SK-N-SH (cell line): Measurements from ENCODE around the gene LSS. TPM values are rescaled to one million over a fixed set of nuclear protein-coding genes. Genes with fewer than 3 reads are reported as not detected.

Experiments
- CTCF ChIA-PET: fragments of 300-600, 350-600 bp; formaldehyde crosslinking; extraction: SDS; loops from one replicate; lab custom pipeline; 2021; lab: Yijun Ruan, JAX
- POLR2A ChIA-PET: fragments of 350-600 bp; sonication (Branson Sonifier 250); formaldehyde crosslinking; extraction: SDS; loops from one replicate; lab custom pipeline; 2020; ENCODE audit warnings: antibody characterized with exemption, inconsistent platforms; lab: Yijun Ruan, JAX
- DNase-seq: peaks from one replicate; pipeline ENCODE4 v3.0.0; 2012
- H2AFZ ChIP-seq: fragments of 200-600 bp; sonication (generic); 2 replicates; pipeline ENCODE4 v1.8.1; 2016; ENCODE audit warnings: antibody characterized with exemption, mild to moderate bottlenecking, low read depth
- H3F3A ChIP-seq: fragments of 200-600 bp; sonication (generic); replicated peaks from 2 replicates; pipeline ENCODE3; 2016; ENCODE audit warnings: antibody characterized with exemption, mild to moderate bottlenecking; ENCODE audit not compliant: insufficient read depth
- H3K27ac ChIP-seq, 2 experiments: fragments of 200-500 bp in 1 of 2; fragments of 200-600 bp in 1 of 2; sonication (Bioruptor generic) in 1 of 2; sonication (generic), shearing (Covaris generic) in 1 of 2; 2 replicates each; pipeline versions ENCODE4 v1.5.1 to v1.6.1; 2014 to 2016; ENCODE audit warnings: low read depth in 2 of 2, inconsistent platforms in 1 of 2, low read length in 1 of 2, mild to moderate bottlenecking in 1 of 2, mixed read lengths in 1 of 2
- H3K27me3 ChIP-seq: fragments of 200-600 bp; sonication (generic), shearing (Covaris generic); 2 replicates; pipeline ENCODE4 v1.6.1; 2016; ENCODE audit warnings: mixed run types; ENCODE audit not compliant: insufficient read depth
- H3K36me3 ChIP-seq, 2 experiments: fragments of 200-500 bp in 1 of 2; fragments of 200-600 bp in 1 of 2; sonication (Bioruptor generic) in 1 of 2; sonication (generic) in 1 of 2; replicated peaks in 1 of 2; 2 replicates each; pipeline versions ENCODE3 to v1.5.1; 2014 to 2016; ENCODE audit warnings: low read length in 1 of 2, mild to moderate bottlenecking in 1 of 2; ENCODE audit not compliant: insufficient read depth in 2 of 2, control insufficient read depth in 1 of 2
- H3K4me1 ChIP-seq, 2 experiments: fragments of 200-500 bp in 1 of 2; fragments of 200-600 bp in 1 of 2; sonication (Bioruptor generic) in 1 of 2; sonication (generic), shearing (Covaris generic) in 1 of 2; 2 replicates each; pipeline versions ENCODE4 v1.5.1 to v1.6.1; 2014 to 2016; ENCODE audit warnings: low read depth in 1 of 2, low read length in 1 of 2, mixed run types in 1 of 2; ENCODE audit not compliant: insufficient read depth in 2 of 2, control insufficient read depth in 1 of 2
- H3K4me2 ChIP-seq: fragments of 200-600 bp; sonication (generic), shearing (Covaris generic); 2 replicates; pipeline ENCODE4 v1.6.1; 2017; ENCODE audit warnings: mixed run types
- H3K4me3 ChIP-seq, 2 experiments: fragments of 200-500 bp in 1 of 2; fragments of 200-600 bp in 1 of 2; sonication (Bioruptor generic) in 1 of 2; sonication (generic), shearing (Covaris generic) in 1 of 2; 2 replicates each; pipeline versions ENCODE4 v1.5.1 to v1.8.1; 2014 to 2016; ENCODE audit warnings: low read depth in 2 of 2, inconsistent platforms in 1 of 2, low read length in 1 of 2, mild to moderate bottlenecking in 1 of 2, mixed read lengths in 1 of 2, moderate library complexity in 1 of 2
- H3K79me2 ChIP-seq: fragments of 200-600 bp; sonication (generic); 2 replicates; pipeline ENCODE4 v1.8.1; 2017; ENCODE audit warnings: mild to moderate bottlenecking; ENCODE audit not compliant: insufficient read depth
- H3K9ac ChIP-seq: fragments of 200-600 bp; sonication (generic); 2 replicates; pipeline ENCODE4 v1.6.1; 2017; ENCODE audit warnings: mixed run types
- H3K9me2 ChIP-seq: fragments of 200-600 bp; sonication (generic); 2 replicates; pipeline ENCODE4 v1.6.1; 2017; ENCODE audit warnings: mixed run types
- H3K9me3 ChIP-seq: fragments of 200-600 bp; sonication (generic); 2 replicates; pipeline ENCODE4 v1.6.1; 2017; ENCODE audit warnings: mixed run types, mild to moderate bottlenecking, moderate library complexity
- H4K20me1 ChIP-seq: fragments of 200-600 bp; sonication (generic); 2 replicates; pipeline ENCODE4 v1.6.1; 2017; ENCODE audit warnings: mild to moderate bottlenecking, mixed run types; ENCODE audit not compliant: insufficient read depth
- CHD2 ChIP-seq: fragments of 150-350 bp; IDR thresholded peaks from 2 replicates; pipeline ENCODE4 v1.6.1; 2018; ENCODE audit warnings: low read length; ENCODE audit not compliant: partially characterized antibody
- EZH2phosphoT487 ChIP-seq: fragments of 200-600 bp; sonication (generic); IDR thresholded peaks from 2 replicates; pipeline ENCODE4 v1.6.1; 2017; ENCODE audit warnings: low read depth, mixed run types, mild to moderate bottlenecking, antibody characterized with exemption, moderate library complexity, borderline replicate concordance
- FOSL2 ChIP-seq: IDR thresholded peaks from 2 replicates; pipeline ENCODE4 v1.4.0; 2012; ENCODE audit warnings: low read depth, mild to moderate bottlenecking, moderate library complexity, borderline replicate concordance
- MEF2A ChIP-seq: IDR thresholded peaks from 2 replicates; pipeline ENCODE4 v1.4.0; 2012; ENCODE audit warnings: low read depth, borderline replicate concordance
- NRF1 ChIP-seq: IDR thresholded peaks from 2 replicates; pipeline ENCODE4 v1.6.1; 2012; ENCODE audit warnings: low read depth, mild to moderate bottlenecking, low read length
- RCOR1 ChIP-seq: fragments of 150-350 bp; IDR thresholded peaks from 2 replicates; pipeline ENCODE4 v1.6.1; 2017; ENCODE audit warnings: antibody characterized with exemption, low read length
- RXRA ChIP-seq: IDR thresholded peaks from 2 replicates; pipeline ENCODE4 v1.4.0; 2012; ENCODE audit warnings: low read depth, mild to moderate bottlenecking, borderline replicate concordance
- SMC3 ChIP-seq: IDR thresholded peaks from 2 replicates; pipeline ENCODE4 v1.6.1; 2012; ENCODE audit warnings: low read depth, low read length, improper control_type of control experiment
- ZBTB33 ChIP-seq: IDR thresholded peaks from 2 replicates; pipeline ENCODE4 v1.4.0; 2012; ENCODE audit warnings: low read depth, borderline replicate concordance
- WGBS: methylation state at CpG from one replicate; pipeline ENCODE4 v1.1.6; 2017; ENCODE audit warnings: low lambda C conversion rate; 5-methylcytosine and 5-hydroxymethylcytosine counted together
- polyA plus RNA-seq, 3 experiments: library from polyadenylated mRNA; depleted of rRNA; stranded (reverse); fragments of >200 nt; gene quantifications; 2 replicates each; pipeline ENCODE4 v1.2.3, GENCODE V29; 2012
- TF ChIP-seq, protein P1 (sequence below): fragments of 150-350 bp; IDR thresholded peaks from 2 replicates; pipeline ENCODE4 v1.6.1; 2017; ENCODE audit warnings: antibody characterized with exemption, low read length, low read depth, borderline replicate concordance
- TF ChIP-seq, protein P2 (sequence below): IDR thresholded peaks from 2 replicates; pipeline ENCODE4; 2012

The LSS gene
- polyA plus RNA-seq, 1 of the 3 experiments (the other 2 are of a cell fraction), result 38.7 TPM

DNA sequence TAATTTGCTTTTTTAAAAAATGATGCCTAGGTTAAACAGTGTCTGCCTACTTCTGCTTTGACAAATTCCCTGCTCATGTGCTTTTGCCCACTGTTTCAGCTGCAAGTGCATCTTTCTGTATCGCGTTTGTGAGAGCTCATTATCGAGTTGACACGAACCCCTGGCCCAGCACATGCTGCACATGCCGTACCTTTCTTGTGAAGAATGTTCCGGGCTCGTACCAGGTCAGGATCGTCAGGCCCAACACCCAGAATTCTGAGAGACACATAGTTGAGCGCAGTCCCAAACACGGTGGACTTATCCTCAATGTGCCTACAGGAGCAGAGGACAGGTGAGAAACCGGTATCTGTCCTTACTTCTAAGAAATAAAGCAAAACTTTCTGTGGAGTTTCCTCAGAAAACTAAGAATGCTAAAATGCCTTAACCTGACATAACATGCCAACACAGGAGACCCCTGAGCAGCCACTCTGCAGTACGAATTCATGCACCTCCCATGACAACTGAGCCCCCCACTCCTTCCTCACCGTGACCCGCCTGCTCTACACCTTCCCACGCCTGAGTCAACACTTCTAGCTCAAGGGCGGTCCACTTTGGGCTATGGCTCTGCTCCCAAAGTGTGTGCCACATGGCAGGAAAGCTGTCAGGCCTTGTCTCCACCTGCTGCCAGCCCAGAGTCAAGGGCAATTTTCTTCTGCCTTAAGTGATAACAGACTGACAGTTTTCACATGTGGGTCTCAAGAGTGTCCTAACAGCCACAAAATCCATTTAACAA is 6.7 kb downstream of the LSS start:
- WGBS, result 88% methylated on average over 16 of the region's 16 CpGs
- POLR2A ChIA-PET, result no interaction called here

More for the DNA sequence above, 6.7 kb downstream of the LSS start:
- H3K9ac ChIP-seq, result no peak overlapping the region
- H3K9me2 ChIP-seq, result no peaks in the 10 kb centered on the region
- TF ChIP-seq MEF2A (no peak), CHD2 (no peak), RCOR1 (no peak), ZBTB33 (no peak), FOSL2 (no peak), NRF1 (no peak), RXRA (no peak), SMC3 (no peak), EZH2phosphoT487 (no peak)
- TF ChIP-seq, protein P1, sequence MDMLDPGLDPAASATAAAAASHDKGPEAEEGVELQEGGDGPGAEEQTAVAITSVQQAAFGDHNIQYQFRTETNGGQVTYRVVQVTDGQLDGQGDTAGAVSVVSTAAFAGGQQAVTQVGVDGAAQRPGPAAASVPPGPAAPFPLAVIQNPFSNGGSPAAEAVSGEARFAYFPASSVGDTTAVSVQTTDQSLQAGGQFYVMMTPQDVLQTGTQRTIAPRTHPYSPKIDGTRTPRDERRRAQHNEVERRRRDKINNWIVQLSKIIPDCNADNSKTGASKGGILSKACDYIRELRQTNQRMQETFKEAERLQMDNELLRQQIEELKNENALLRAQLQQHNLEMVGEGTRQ, result no peak
- TF ChIP-seq, protein P2, sequence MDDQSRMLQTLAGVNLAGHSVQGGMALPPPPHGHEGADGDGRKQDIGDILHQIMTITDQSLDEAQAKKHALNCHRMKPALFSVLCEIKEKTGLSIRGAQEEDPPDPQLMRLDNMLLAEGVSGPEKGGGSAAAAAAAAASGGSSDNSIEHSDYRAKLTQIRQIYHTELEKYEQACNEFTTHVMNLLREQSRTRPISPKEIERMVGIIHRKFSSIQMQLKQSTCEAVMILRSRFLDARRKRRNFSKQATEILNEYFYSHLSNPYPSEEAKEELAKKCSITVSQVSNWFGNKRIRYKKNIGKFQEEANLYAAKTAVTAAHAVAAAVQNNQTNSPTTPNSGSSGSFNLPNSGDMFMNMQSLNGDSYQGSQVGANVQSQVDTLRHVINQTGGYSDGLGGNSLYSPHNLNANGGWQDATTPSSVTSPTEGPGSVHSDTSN, result no peak
- H3F3A ChIP-seq, result no peaks in the 10 kb centered on the region
- H4K20me1 ChIP-seq, result no peaks in the 10 kb centered on the region; the same call in 1 of the 2 replicates
- no peak for DNase-seq
- H2AFZ ChIP-seq, result no peak overlapping the region
- H3K79me2 ChIP-seq, result peaks cover 25% of the 10 kb centered on the region
- H3K4me2 ChIP-seq, result no peak overlapping the region
- H3K4me3 ChIP-seq, result no peak overlapping the region
- H3K9me3 ChIP-seq, result no peaks in the 10 kb centered on the region
- CTCF ChIA-PET, result interaction anchor here (1.2 to 1.6 kb wide), 2 partner anchors 9 to 69 kb away, joined by 4 read pairs; no protein-coding TSS in a partner anchor
- peaks cover 6 to 8% of the 10 kb centered on the region in 2 experiments; a peak in 2 of 4 replicates for H3K4me1 ChIP-seq
- H3K27ac ChIP-seq, result no peak overlapping the region
- no peaks in the 10 kb centered on the region for H3K27me3 ChIP-seq
- H3K36me3 ChIP-seq, result peaks cover 0 to 25% of the 10 kb centered on the region in 2 experiments
